Measurements from ENCODE around the gene AMOT.

Gene AMOT

GRCh38 chrX:112835019-112835418, 5.6 kb downstream of the AMOT start:
- DNase-seq = no peak

DNA sequence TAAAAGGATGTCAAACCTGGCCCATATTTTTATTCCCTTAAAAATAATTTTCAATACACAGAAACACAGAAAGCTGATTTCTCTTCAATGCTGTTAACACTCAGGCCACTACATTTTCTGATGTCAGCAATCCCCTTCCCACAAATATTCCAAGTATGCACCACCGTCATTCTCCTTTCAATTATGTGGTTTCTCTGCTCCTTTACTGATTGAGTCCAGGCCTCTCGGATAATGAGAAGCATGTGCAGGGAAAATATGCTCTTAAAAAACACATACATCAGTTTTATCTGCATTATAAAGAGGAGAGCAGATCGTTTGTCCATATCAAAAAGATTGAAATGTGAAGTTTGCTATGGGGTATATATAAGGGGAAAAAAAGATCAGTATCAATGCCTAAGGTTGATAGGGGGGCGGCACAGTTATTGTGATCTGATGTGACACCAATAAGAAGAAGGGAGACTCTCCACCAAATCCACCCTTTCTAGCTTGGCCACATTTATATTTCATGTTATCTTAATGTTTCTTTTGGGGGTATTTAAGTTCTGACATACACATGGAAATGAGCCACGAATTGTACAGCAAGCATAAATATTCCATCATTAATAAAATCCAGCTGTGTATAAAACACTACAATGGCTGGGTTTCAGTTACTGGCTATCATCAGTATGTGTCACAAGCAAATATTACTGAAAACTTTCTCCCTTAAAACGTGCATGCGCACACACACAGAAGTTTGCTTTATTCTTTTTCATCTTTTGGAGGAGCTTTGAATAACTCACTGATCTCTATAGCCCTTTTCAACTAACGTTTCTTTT, 6.4 kb downstream of the AMOT start:
- DNase-seq = no peak

- no peak for DNase-seq
Observed at GRCh38 chrX:112832481-112833095, 8.0 kb downstream of the AMOT start.

GRCh38 chrX:112830540-112830939, 10.1 kb downstream of the AMOT start:
- no peak for DNase-seq

GRCh38 chrX:112827292-112827903, 13.2 kb downstream of the AMOT start:
- DNase-seq = no peak

- DNase-seq = no peak
Observed at GRCh38 chrX:112826023-112826422, 14.6 kb downstream of the AMOT start.

GRCh38 chrX:112822892-112823291, 17.7 kb downstream of the AMOT start:
- no peak for DNase-seq

- DNase-seq = no peak
Observed at GRCh38 chrX:112820364-112821268, 20.0 kb downstream of the AMOT start.

DNA sequence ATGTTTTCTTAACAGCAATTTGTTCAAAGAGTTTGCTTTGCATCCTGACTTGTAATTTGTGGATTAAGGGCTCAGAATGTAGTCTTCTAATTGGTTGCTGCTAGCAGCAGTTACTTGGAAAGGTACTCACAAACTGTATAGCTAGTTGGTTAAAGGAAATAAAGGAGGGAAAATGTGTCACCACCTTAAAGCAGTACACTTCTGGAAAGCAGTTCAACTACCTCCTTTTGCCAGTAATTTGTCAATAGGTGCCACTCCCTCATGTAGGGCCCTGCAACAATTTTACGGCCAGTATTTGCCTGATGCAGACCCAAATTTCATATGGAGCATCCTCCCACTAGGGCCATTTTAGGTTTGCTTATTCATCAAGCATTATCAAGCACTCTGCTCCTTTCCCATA, 20.8 kb downstream of the AMOT start:
- DNase-seq = no peak

DNA sequence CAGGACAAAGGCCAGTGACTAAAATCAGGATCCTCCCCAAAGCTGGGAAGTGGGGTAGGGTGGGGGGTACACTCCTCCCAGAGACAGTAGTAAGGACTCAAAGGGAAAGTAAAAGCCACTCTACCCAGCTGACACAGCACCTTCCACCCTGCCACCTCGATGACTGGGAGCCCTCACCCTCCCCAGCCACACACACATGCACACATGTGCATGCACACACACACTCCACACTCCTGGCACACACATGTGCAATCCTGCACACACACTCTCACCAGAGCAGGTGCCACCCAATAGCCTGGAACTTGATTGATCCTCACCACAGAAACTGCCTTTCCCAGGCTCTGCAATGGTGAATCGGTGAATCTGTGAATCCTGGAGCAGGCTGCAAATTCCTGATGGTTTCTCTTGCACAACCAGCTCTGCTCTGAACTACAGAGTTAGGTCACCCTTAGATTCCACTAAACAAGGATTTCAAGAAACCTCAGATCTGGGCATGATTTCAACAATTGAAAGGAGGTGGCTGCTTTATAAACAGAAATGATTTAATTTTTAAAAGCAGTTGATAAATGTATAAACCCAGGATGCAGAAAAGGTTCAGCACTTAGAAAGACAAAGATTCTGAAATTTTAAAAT, 21.5 kb downstream of the AMOT start:
- no peak for DNase-seq

DNA sequence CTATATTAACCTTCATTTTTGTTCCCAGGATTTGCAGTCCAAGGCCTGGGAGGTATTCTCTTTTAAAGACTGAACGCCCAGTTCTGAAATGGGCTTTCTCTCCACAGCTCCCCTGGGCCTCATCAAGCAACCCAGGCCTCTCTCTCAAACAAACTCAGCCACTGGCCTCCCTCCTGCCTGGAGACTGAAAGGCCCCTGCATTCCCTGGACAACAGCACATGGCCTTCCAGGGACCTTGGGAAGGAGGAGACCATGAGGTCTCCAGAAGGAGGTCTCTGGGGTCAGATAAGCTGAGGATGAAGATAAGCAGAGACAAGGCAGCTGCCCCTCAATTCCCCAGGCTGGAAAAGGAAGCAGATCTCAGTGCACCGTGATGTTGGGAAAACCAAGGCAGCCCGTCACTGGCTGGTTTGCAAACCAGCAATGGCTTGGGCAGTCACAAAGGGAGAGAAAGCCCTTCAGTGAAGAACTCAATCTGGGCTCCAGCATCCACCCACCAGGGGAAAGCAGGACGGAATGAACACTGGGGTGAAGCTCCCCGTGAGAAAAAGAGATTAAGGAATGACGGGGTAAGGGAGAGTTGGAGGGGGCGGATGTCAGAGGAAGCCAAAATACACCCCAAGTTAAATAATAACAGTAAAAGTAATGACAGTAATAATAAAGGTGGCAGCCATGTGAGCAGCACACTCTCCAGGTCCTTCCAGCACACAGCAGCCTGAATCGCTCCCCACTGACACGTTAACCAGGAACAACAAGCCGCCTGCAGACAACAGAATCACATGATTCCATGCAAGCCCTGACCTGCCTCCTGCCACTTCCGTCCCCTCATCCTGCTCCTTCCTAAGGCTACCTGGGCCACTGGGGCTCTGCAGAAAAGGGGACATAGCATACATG, 22.3 kb downstream of the AMOT start:
- no peak for DNase-seq

- no peak for DNase-seq
Observed at GRCh38 chrX:112816908-112817307, 23.7 kb downstream of the AMOT start.

DNA sequence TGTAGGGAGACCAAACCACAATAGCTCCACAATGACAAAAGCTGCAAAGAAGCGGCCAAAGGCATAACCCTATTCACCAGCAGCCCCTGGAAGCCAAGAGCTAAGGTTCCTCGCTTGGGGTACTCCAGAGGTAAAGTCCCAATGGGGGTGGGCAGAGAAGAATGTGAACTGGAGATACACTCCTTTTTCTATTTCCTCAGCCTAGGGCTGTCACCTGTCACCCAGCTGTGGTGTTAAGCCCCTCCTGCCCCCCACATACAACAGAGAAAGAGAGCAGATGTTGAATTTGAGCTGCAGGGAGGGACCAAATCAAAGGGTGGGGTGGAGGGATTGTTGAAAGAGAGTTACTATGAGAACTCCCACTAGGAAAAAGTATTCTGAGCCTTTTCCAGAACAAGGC, 26.1 kb downstream of the AMOT start:
- no peak for DNase-seq

GRCh38 chrX:112812741-112813140, 27.9 kb downstream of the AMOT start:
- DNase-seq = no peak

GRCh38 chrX:112808651-112809195, 31.9 kb downstream of the AMOT start:
- DNase-seq = no peak

- DNase-seq = no peak
Observed at GRCh38 chrX:112808007-112808406, 32.6 kb downstream of the AMOT start.

- no peak for DNase-seq
Observed at GRCh38 chrX:112803060-112803459, 37.6 kb downstream of the AMOT start.

DNA sequence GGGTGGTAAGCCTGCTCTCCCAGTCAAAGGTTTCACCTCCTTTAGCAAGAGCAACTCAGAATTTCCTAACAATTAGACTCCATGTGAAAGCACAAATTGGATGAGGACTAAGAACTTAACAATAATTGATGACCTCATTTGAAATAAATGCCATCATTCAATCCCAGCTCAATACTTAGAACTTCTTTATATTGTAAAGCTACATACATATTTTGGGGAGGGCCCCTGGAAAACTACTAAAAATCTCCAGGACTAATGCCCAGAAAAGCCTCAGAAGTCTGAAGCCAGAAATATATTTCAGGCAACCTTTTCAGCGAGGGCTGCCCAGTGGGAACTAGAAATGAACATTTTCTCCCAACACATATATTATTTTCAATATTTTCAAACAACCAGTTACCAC, 38.1 kb downstream of the AMOT start:
- DNase-seq = no peak

- DNase-seq = no peak
Observed at GRCh38 chrX:112800971-112801775, 39.5 kb downstream of the AMOT start.

- DNase-seq = no peak
Observed at GRCh38 chrX:112799425-112799824, 41.2 kb downstream of the AMOT start.
